Astrocyte of the spinal cord (primary cell): ENCODE measurements around the gene ZFHX3.
A peak's percentile ranks its signal among the peaks of the same experiment; 100 is the strongest.

Experiments used
- DNase-seq: peaks from one replicate; pipeline ENCODE4 v3.0.0; 2011; ENCODE audit warnings: low read depth, low spot score
- H3K4me3 ChIP-seq: 2 replicates; pipeline ENCODE4 v1.5.1; 2011; ENCODE audit warnings: low read depth, mild to moderate bottlenecking, low read length, moderate library complexity
- in situ Hi-C: cut with HindIII; loops from 2 replicates; pipeline ENCODE4 v1.10.0; 2017; ENCODE audit warnings: low sequenced_read_pairs
- TF ChIP-seq, protein P1 (sequence below): IDR thresholded peaks from 2 replicates; pipeline ENCODE4 v1.5.1; 2012; ENCODE audit warnings: low read depth, mild to moderate bottlenecking, low read length, inconsistent platforms

Gene ZFHX3, protein sequence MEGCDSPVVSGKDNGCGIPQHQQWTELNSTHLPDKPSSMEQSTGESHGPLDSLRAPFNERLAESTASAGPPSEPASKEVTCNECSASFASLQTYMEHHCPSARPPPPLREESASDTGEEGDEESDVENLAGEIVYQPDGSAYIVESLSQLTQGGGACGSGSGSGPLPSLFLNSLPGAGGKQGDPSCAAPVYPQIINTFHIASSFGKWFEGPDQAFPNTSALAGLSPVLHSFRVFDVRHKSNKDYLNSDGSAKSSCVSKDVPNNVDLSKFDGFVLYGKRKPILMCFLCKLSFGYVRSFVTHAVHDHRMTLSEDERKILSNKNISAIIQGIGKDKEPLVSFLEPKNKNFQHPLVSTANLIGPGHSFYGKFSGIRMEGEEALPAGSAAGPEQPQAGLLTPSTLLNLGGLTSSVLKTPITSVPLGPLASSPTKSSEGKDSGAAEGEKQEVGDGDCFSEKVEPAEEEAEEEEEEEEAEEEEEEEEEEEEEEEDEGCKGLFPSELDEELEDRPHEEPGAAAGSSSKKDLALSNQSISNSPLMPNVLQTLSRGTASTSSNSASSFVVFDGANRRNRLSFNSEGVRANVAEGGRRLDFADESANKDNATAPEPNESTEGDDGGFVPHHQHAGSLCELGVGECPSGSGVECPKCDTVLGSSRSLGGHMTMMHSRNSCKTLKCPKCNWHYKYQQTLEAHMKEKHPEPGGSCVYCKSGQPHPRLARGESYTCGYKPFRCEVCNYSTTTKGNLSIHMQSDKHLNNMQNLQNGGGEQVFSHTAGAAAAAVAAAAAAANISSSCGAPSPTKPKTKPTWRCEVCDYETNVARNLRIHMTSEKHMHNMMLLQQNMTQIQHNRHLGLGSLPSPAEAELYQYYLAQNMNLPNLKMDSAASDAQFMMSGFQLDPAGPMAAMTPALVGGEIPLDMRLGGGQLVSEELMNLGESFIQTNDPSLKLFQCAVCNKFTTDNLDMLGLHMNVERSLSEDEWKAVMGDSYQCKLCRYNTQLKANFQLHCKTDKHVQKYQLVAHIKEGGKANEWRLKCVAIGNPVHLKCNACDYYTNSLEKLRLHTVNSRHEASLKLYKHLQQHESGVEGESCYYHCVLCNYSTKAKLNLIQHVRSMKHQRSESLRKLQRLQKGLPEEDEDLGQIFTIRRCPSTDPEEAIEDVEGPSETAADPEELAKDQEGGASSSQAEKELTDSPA (N-terminal part only)

GRCh38 chr16:73047536-73048291 is at the start of gene ZFHX3:
TSS of gene ZFHX3 (minus strand) at chr16:73048128. CDS start at chr16:72960145, 87,983 bp downstream.
- TF ChIP-seq, protein P1, sequence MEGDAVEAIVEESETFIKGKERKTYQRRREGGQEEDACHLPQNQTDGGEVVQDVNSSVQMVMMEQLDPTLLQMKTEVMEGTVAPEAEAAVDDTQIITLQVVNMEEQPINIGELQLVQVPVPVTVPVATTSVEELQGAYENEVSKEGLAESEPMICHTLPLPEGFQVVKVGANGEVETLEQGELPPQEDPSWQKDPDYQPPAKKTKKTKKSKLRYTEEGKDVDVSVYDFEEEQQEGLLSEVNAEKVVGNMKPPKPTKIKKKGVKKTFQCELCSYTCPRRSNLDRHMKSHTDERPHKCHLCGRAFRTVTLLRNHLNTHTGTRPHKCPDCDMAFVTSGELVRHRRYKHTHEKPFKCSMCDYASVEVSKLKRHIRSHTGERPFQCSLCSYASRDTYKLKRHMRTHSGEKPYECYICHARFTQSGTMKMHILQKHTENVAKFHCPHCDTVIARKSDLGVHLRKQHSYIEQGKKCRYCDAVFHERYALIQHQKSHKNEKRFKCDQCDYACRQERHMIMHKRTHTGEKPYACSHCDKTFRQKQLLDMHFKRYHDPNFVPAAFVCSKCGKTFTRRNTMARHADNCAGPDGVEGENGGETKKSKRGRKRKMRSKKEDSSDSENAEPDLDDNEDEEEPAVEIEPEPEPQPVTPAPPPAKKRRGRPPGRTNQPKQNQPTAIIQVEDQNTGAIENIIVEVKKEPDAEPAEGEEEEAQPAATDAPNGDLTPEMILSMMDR: peak; percentile 22
- DNase-seq: peak; percentile 70
- H3K4me3 ChIP-seq: peak within 1 kb of the TSS; percentile 63
- in situ Hi-C loops: no loop called here

GRCh38 chr16:73096510-73096909 is 48.6 kb upstream of the ZFHX3 start:
- in situ Hi-C loops: no loop called here
- no peak for DNase-seq
- TF ChIP-seq, protein P1: no peak
- no peak overlapping the region for H3K4me3 ChIP-seq

- peak; percentile 1 for DNase-seq
- no peak overlapping the region for H3K4me3 ChIP-seq
- in situ Hi-C loops: no loop called here
- TF ChIP-seq, protein P1: no peak
Observed at GRCh38 chr16:73095885-73096421, 48.0 kb upstream of the ZFHX3 start.

- in situ Hi-C loops: no loop called here
- H3K4me3 ChIP-seq: no peak overlapping the region
- DNase-seq: no peak
- TF ChIP-seq, protein P1: no peak
Observed at GRCh38 chr16:73095142-73095820, 47.4 kb upstream of the ZFHX3 start.

DNA sequence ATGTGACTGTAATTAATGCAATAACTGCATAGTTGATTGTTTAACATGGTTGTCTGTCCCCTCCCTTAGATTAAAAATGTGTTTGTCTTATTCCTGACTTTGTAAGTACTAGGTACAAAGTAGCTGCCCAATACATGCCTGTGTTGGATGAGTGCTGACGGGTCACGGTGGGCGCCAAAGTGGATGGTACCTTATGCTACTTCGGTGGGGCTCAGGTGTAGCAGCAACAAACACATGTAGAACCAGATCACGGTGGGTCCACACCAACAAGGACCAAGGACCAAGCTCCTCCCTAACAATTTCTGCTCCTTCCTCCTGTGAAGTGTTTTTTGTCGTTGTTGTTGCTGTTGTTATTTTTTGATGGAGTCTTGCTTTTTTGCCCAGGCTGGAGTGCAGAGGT is 46.4 kb upstream of the ZFHX3 start:
- DNase-seq: no peak
- H3K4me3 ChIP-seq: no peak overlapping the region
- in situ Hi-C loops: no loop called here
- TF ChIP-seq, protein P1: no peak
